Fibroblast of skin of abdomen (primary cell): ENCODE measurements around the gene MLIP.
A peak's percentile ranks its signal among the peaks of the same experiment; 100 is the strongest.
"Not testable (repeated sequence)": the region's sequence is repeated elsewhere in the genome, so short reads cannot be mapped to it uniquely, and the experiment has no call there.

Experiments used
- DNase-seq: peaks from one replicate; pipeline ENCODE4 v3.0.0-alpha.2; 2013

Gene MLIP

GRCh38 chr6:54142889-54143519, 31.8 kb downstream of the MLIP start:
- DNase-seq: no peak

GRCh38 chr6:54151861-54152260, 40.6 kb downstream of the MLIP start:
- no peak for DNase-seq

GRCh38 chr6:54156650-54157250, 45.5 kb downstream of the MLIP start:
- no peak for DNase-seq

GRCh38 chr6:54157405-54157804, 46.2 kb downstream of the MLIP start:
- DNase-seq: no peak

GRCh38 chr6:54173089-54173488, 61.8 kb downstream of the MLIP start:
- DNase-seq: peak; percentile 39

- no peak for DNase-seq
These were observed 67.9 kb downstream of the MLIP start for GRCh38 chr6:54179152-54179551.

- DNase-seq: no peak
These were observed 72.4 kb downstream of the MLIP start for GRCh38 chr6:54183616-54184015.

- DNase-seq: no peak
These were observed 74.6 kb downstream of the MLIP start for GRCh38 chr6:54185885-54186284.

- peak; percentile 12 for DNase-seq
These were observed 77.6 kb downstream of the MLIP start for GRCh38 chr6:54188846-54189245.

- DNase-seq: peak; percentile 15
These were observed 80.2 kb downstream of the MLIP start for GRCh38 chr6:54191461-54191860.

GRCh38 chr6:54192993-54193392, 81.8 kb downstream of the MLIP start:
- no peak for DNase-seq

GRCh38 chr6:54193560-54193959, 82.3 kb downstream of the MLIP start:
- DNase-seq: no peak

- peak; percentile 55 for DNase-seq
These were observed 82.8 kb downstream of the MLIP start for GRCh38 chr6:54194067-54194466.

- DNase-seq: no peak
These were observed 84.4 kb downstream of the MLIP start for GRCh38 chr6:54195637-54196036.

- no peak for DNase-seq
These were observed 85.7 kb downstream of the MLIP start for GRCh38 chr6:54196905-54197304.

- no peak for DNase-seq
These were observed 86.9 kb downstream of the MLIP start for GRCh38 chr6:54198134-54198533.

GRCh38 chr6:54203474-54204035, 92.3 kb downstream of the MLIP start:
- DNase-seq: not testable (repeated sequence)

- DNase-seq: no peak
These were observed 93.8 kb downstream of the MLIP start for GRCh38 chr6:54204921-54205591.

- DNase-seq: no peak
These were observed 95.3 kb downstream of the MLIP start for GRCh38 chr6:54206510-54206909.

- not testable (repeated sequence) for DNase-seq
These were observed 98.7 kb downstream of the MLIP start for GRCh38 chr6:54209983-54210382.

GRCh38 chr6:54214286-54214685, 103.0 kb downstream of the MLIP start:
- DNase-seq: no peak

GRCh38 chr6:54216336-54216735, 105.1 kb downstream of the MLIP start:
- no peak for DNase-seq

GRCh38 chr6:54217018-54217417, 105.8 kb downstream of the MLIP start:
- no peak for DNase-seq

- no peak for DNase-seq
These were observed 111.0 kb downstream of the MLIP start for GRCh38 chr6:54222217-54222616.
